ENCODE data around the gene TSPEAR. TPM values are rescaled to one million over a fixed set of nuclear protein-coding genes. Genes with fewer than 3 reads are reported as not detected.

TSPEAR gene
- total and polyA plus RNA-seq, 4 experiments from 2014 or later, result 0.07 TPM; not detected in 3

DNA sequence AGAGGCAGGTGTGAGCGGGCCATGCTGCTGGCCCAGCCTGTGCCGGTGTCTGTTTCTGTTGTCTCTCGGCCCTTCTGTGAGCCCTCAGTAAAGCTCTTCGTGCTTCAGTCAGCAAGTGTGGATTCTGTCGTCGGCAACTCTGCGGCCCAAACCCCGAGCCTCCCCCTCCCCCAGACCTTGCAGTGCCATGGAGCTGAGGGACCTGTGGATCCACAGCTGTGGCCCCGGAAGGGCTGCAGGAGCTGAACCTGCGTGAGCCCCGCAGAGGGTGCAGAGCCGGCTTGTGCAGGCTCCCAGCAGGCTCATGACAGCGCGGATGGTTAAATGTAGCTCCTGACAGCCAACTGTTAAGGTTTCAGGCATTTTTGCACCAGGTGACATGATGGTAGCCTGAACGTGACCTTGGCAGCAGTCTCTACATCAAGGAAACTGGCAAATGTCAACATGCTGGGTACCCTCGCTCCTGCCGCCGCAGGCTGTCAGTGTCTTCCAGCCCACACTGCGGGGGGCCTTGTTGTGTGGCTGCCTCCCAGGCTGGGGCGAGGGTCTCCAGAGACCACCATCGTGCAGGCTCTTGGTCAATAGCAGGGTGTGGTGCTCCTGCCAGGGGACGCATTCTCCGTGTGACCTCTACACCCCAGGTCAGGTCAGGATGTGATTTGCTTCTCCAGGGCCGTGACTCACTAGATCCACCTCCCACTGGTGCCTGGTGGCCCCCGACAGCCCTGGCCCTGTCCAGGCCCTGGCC is 249.1 kb downstream of the TSPEAR start:
- POLR2A ChIA-PET (ENCODE audit: partially characterized antibody), result no interaction called here
- Mint-ChIP-seq H3K9me3 (no peaks in the 10 kb centered on the region), H3K4me1 (peaks cover 0 to 2% (median 0%) of the 10 kb centered on the region in 4 donors), H3K4me3 (no peak overlapping the region), H3K36me3 (no peaks in the 10 kb centered on the region), H3K27me3 (no peaks in the 10 kb centered on the region), H3K27ac (no peak overlapping the region)
- intact Hi-C loops (cut with micrococcal nuclease), result no loop called here
- H3K36me3 ChIP-seq (ENCODE audit: insufficient read depth, low read length), result no peaks in the 10 kb centered on the region
- CTCF ChIA-PET (ENCODE audit: partially characterized antibody), result no interaction called here
- H3K27me3 ChIP-seq (ENCODE audit: insufficient read depth, low read length), result no peaks in the 10 kb centered on the region
- H3K27ac ChIP-seq (ENCODE audit: low read depth, low read length), result no peak overlapping the region
- no peaks in the 10 kb centered on the region for H3K4me1 ChIP-seq (ENCODE audit: insufficient read depth, low read length)
- DNase-seq, result no peak
- H3K4me3 ChIP-seq (ENCODE audit: low read length in 2 of 2), result no peak overlapping the region
- H3K9me3 ChIP-seq (ENCODE audit: control insufficient read depth in 1 of 2, low read length in 2 of 2), result no peaks in the 10 kb centered on the region

DNA sequence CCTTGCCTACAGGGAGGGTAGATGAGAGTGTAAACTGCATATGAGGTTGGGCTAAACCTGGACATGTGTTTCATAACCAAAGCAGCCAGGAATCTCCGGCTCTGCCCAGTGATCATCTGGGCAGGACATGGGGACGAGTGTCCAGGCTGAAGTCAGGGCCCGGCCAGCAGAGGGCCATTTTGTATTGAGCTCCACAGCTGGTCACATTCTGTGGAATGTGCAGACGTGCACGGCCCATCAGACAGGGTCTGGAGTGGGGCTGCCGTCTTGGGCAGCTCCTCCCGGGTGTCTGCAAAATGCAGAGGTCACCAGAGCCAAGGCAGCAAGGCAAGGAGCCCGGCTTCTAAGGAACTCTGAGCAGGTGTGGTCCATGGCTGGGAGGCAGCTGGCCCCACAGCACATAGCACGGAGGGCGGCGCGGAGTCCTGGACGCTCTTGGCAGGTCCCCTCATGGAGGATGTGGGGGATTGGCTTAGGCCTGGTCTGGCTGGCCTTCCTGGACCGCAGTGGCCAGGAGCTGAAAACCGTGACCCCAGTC is 249.8 kb downstream of the TSPEAR start:
- Histone ChIP-seq H3K27ac (ENCODE audit: low read depth, low read length) (no peak overlapping the region), H3K36me3 (ENCODE audit: insufficient read depth, low read length) (no peaks in the 10 kb centered on the region), H3K9me3 (ENCODE audit: control insufficient read depth in 1 of 2, low read length in 2 of 2) (no peaks in the 10 kb centered on the region), H3K27me3 (ENCODE audit: insufficient read depth, low read length) (no peaks in the 10 kb centered on the region), H3K4me3 (ENCODE audit: low read length in 2 of 2) (no peak overlapping the region), H3K4me1 (ENCODE audit: insufficient read depth, low read length) (peaks cover under 1% of the 10 kb centered on the region)
- Mint-ChIP-seq H3K4me3 (no peak overlapping the region), H3K9me3 (no peaks in the 10 kb centered on the region), H3K27ac (no peak overlapping the region), H3K4me1 (peaks cover 0 to 4% (median 1%) of the 10 kb centered on the region in 4 donors), H3K27me3 (no peaks in the 10 kb centered on the region), H3K36me3 (no peaks in the 10 kb centered on the region)
- intact Hi-C loops (cut with micrococcal nuclease), result no loop called here
- ChIA-PET POLR2A (ENCODE audit: partially characterized antibody) (no interaction called here), CTCF (ENCODE audit: partially characterized antibody) (no interaction called here)
- no peak for DNase-seq

DNA sequence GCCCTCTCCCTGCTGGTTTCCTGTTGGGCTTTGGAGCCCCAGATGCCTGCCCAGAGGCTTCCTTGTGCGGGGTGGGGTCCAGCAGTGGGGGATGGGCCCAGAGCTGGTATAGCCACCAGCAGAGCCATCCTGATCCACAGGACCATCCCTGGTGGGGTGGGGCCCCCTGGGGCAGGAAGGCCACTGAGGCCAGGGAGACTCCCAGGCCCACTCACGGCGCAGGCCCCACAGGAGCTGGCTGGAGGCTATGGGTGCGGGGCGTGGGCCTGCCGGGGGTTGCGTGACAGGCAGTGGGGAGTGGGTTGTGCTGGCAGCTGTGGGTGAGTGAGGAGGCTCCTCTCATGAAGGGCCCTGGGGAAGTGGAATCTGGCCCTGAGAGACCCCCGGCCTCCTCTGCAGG is 250.4 kb downstream of the TSPEAR start:
- no peaks in the 10 kb centered on the region for H3K27me3 ChIP-seq (ENCODE audit: insufficient read depth, low read length)
- Mint-ChIP-seq H3K4me1 (peaks cover 0 to 7% (median under 1%) of the 10 kb centered on the region in 4 donors), H3K4me3 (peak overlapping the region in 1 of 8 donors; percentile 16), H3K27me3 (no peaks in the 10 kb centered on the region), H3K27ac (no peak overlapping the region), H3K9me3 (no peaks in the 10 kb centered on the region), H3K36me3 (no peaks in the 10 kb centered on the region)
- H3K36me3 ChIP-seq (ENCODE audit: insufficient read depth, low read length), result no peaks in the 10 kb centered on the region
- DNase-seq, result no peak
- H3K4me1 ChIP-seq (ENCODE audit: insufficient read depth, low read length), result peaks cover 5% of the 10 kb centered on the region
- no peak overlapping the region for H3K4me3 ChIP-seq (ENCODE audit: low read length in 2 of 2)
- H3K27ac ChIP-seq (ENCODE audit: low read depth, low read length), result no peak overlapping the region
- no peaks in the 10 kb centered on the region for H3K9me3 ChIP-seq (ENCODE audit: control insufficient read depth in 1 of 2, low read length in 2 of 2)
- ChIA-PET CTCF (ENCODE audit: partially characterized antibody) (no interaction called here), POLR2A (ENCODE audit: partially characterized antibody) (no interaction called here)
- intact Hi-C loops (cut with micrococcal nuclease), result no loop called here

DNA sequence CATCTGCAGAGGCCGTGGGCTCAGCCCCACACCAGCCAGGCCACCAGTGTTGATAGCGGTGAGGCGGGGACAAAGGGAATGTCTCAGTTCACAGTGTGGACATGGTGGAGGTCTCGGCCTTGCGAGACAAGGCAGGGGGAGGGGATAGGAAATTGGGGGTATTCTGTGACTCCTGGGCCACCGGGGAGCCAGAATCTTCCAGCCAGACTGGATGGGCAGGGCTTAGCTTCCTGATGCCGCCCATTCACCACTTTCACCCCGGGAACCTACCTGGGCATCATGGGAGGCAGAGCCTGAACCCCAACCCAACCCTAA is 251.0 kb downstream of the TSPEAR start:
- POLR2A ChIA-PET (ENCODE audit: partially characterized antibody), result no interaction called here

DNA sequence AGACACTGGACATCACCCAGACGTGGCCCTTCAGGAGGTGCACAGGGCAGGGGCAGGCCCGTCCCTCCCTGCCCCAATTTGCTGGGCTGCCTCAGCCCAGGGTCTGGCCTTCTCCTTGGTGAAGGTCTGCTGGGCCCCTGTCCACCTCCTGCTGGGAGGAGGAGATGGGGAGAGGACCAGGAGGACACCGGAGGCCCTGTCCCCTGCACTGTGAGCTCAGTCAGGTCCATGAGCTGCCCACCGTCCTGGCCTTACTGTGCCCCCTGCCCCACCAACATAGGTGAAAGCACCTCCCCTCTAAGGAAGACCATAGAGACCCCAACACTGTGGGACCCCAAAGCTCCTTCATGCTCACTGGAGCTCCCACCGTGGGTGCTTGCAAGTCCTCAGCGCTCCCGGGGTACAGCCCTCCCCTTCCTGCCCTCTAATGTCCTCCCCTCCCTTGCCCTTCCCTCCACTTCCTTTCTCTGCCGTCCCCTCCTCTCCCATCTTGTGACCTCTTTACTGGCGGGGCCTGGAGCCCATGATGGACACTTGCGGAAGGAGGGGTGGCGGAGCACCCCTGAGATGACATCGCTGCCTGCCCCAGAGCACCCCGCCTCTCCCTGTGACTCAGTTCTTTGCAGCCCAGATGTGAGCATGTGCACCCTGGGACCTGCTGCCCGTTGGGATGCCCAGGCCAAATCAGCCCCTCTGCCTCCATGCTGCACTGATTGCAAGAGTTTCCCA is 251.5 kb downstream of the TSPEAR start:
- no peak for DNase-seq
- no peaks in the 10 kb centered on the region for H3K9me3 ChIP-seq (ENCODE audit: control insufficient read depth in 1 of 2, low read length in 2 of 2)
- no peaks in the 10 kb centered on the region for H3K27me3 Mint-ChIP-seq
- no peaks in the 10 kb centered on the region for H3K9me3 Mint-ChIP-seq
- peaks cover 0 to 10% (median 1%) of the 10 kb centered on the region in 4 donors for H3K4me1 Mint-ChIP-seq
- H3K27ac ChIP-seq (ENCODE audit: low read depth, low read length), result no peak overlapping the region
- no peak overlapping the region for H3K4me3 Mint-ChIP-seq
- ChIA-PET POLR2A (ENCODE audit: partially characterized antibody) (no interaction called here), CTCF (ENCODE audit: partially characterized antibody) (no interaction called here)
- no peaks in the 10 kb centered on the region for H3K36me3 ChIP-seq (ENCODE audit: insufficient read depth, low read length)
- no peaks in the 10 kb centered on the region for H3K27me3 ChIP-seq (ENCODE audit: insufficient read depth, low read length)
- peak overlapping the region in 1 of 7 donors; percentile 46 for H3K27ac Mint-ChIP-seq
- H3K4me1 ChIP-seq (ENCODE audit: insufficient read depth, low read length), result peaks cover 9% of the 10 kb centered on the region
- intact Hi-C loops (cut with micrococcal nuclease), result no loop called here
- H3K36me3 Mint-ChIP-seq, result no peaks in the 10 kb centered on the region
- no peak overlapping the region for H3K4me3 ChIP-seq (ENCODE audit: low read length in 2 of 2)

More for the DNA sequence above, 251.0 kb downstream of the TSPEAR start:
- DNase-seq, result no peak
- peaks cover 8% of the 10 kb centered on the region for H3K4me1 ChIP-seq (ENCODE audit: insufficient read depth, low read length)
- H3K27me3 ChIP-seq (ENCODE audit: insufficient read depth, low read length), result no peaks in the 10 kb centered on the region
- Mint-ChIP-seq H3K9me3 (no peaks in the 10 kb centered on the region), H3K4me1 (peaks cover 0 to 10% (median 0%) of the 10 kb centered on the region in 4 donors), H3K27ac (no peak overlapping the region), H3K4me3 (no peak overlapping the region), H3K36me3 (no peaks in the 10 kb centered on the region), H3K27me3 (no peaks in the 10 kb centered on the region)
- H3K27ac ChIP-seq (ENCODE audit: low read depth, low read length), result no peak overlapping the region
- no peaks in the 10 kb centered on the region for H3K9me3 ChIP-seq (ENCODE audit: control insufficient read depth in 1 of 2, low read length in 2 of 2)
- CTCF ChIA-PET (ENCODE audit: partially characterized antibody), result no interaction called here
- H3K4me3 ChIP-seq (ENCODE audit: low read length in 2 of 2), result no peak overlapping the region
- intact Hi-C loops (cut with micrococcal nuclease), result no loop called here
- no peaks in the 10 kb centered on the region for H3K36me3 ChIP-seq (ENCODE audit: insufficient read depth, low read length)

DNA sequence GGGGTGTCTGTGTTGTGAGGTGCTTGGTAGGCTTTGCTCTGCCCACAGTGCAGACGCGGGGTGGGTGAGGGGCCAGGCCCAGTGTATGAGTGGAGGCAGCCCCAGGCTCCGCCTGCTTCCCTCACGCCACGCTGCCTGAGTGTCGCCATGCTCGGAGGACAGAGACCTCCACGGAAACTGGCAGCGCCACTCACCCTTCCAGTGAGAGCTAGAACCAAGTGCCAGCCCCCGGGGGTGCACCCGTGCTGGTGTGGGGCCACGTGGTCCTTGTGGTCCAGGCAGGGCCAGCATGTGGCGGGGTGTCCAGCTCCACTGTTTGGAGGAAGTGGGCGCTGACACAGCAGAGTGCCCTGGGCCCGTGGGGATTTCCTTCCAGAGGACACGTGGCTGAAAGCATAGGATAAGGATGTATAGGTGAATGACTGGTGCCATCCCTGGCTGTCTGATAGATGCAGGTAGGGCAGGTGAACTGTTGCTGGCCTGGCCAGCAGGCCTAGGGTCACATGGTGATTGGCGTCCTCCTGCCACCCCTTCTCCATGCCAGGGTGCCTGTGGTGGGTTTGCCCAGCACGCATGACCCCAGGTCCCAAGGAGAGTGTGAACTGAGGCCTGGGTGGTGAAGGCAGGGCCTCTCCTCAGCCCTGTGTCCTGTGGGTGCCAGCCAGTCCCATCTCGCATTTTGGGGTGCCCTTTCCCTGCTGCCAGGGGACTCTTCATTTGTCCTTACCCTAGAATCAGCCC is 252.2 kb downstream of the TSPEAR start:
- Mint-ChIP-seq H3K4me3 (no peak overlapping the region), H3K9me3 (peaks cover 0 to 6% (median 0%) of the 10 kb centered on the region in 8 donors), H3K36me3 (no peaks in the 10 kb centered on the region), H3K27me3 (no peaks in the 10 kb centered on the region), H3K27ac (peak overlapping the region in 1 of 7 donors; percentile 46), H3K4me1 (peaks cover 0 to 17% (median 6%) of the 10 kb centered on the region in 4 donors)
- no peak for DNase-seq
- intact Hi-C loops (cut with micrococcal nuclease), result no loop called here
- Histone ChIP-seq H3K4me1 (ENCODE audit: insufficient read depth, low read length) (peaks cover 13% of the 10 kb centered on the region), H3K27me3 (ENCODE audit: insufficient read depth, low read length) (no peaks in the 10 kb centered on the region), H3K36me3 (ENCODE audit: insufficient read depth, low read length) (no peaks in the 10 kb centered on the region), H3K27ac (ENCODE audit: low read depth, low read length) (no peak overlapping the region), H3K4me3 (ENCODE audit: low read length in 2 of 2) (no peak overlapping the region), H3K9me3 (ENCODE audit: control insufficient read depth in 1 of 2, low read length in 2 of 2) (no peaks in the 10 kb centered on the region)
- POLR2A ChIA-PET (ENCODE audit: partially characterized antibody), result no interaction called here
- CTCF ChIA-PET (ENCODE audit: partially characterized antibody), result no interaction called here

Measured in CD4-positive, alpha-beta memory T cell (primary cell).